Epithelial cell of esophagus (primary cell): ENCODE data around the gene ANKFY1.
A peak's percentile ranks its signal among the peaks of the same experiment; 100 is the strongest.

Experiments used
- DNase-seq: peaks from one replicate; pipeline ENCODE4 v3.0.0; 2010; ENCODE audit warnings: low read depth
- H3K4me3 ChIP-seq: 2 replicates; pipeline ENCODE4 v1.5.1; 2011; ENCODE audit warnings: mild to moderate bottlenecking, low read length, control low read depth
- CTCF ChIP-seq: IDR thresholded peaks from 2 replicates; pipeline ENCODE4 v1.5.1; 2011; ENCODE audit warnings: low read depth, mild to moderate bottlenecking, low read length, control low read depth, inconsistent platforms; ENCODE audit not compliant: insufficient read depth; ENCODE audit errors: missing control alignments

The ANKFY1 gene

GRCh38 chr17:4189280-4189679, 74.5 kb downstream of the ANKFY1 start:
- TF ChIP-seq CTCF = no peak
- DNase-seq = no peak
- no peak overlapping the region for H3K4me3 ChIP-seq

- DNase-seq = no peak
- no peak overlapping the region for H3K4me3 ChIP-seq
- no peak for TF ChIP-seq CTCF
Measured at GRCh38 chr17:4188076-4188475, 75.7 kb downstream of the ANKFY1 start.

GRCh38 chr17:4187076-4187475, 76.7 kb downstream of the ANKFY1 start:
- peak; percentile 100 for DNase-seq
- no peak for TF ChIP-seq CTCF
- H3K4me3 ChIP-seq = peak overlapping the region; percentile 34

GRCh38 chr17:4186357-4186881, 77.4 kb downstream of the ANKFY1 start:
- TF ChIP-seq CTCF = no peak
- H3K4me3 ChIP-seq = peak overlapping the region; percentile 34
- DNase-seq = no peak

- H3K4me3 ChIP-seq = no peak overlapping the region
- no peak for TF ChIP-seq CTCF
- DNase-seq = no peak
Measured at GRCh38 chr17:4185656-4186055, 78.1 kb downstream of the ANKFY1 start.

- TF ChIP-seq CTCF = no peak
- H3K4me3 ChIP-seq = no peak overlapping the region
- no peak for DNase-seq
Measured at GRCh38 chr17:4184811-4185210, 79.0 kb downstream of the ANKFY1 start.

- no peak for DNase-seq
- TF ChIP-seq CTCF = no peak
- no peak overlapping the region for H3K4me3 ChIP-seq
Measured at GRCh38 chr17:4182043-4182442, 81.7 kb downstream of the ANKFY1 start.
